ENCODE results near the gene TSPAN11. TPM values are rescaled to one million over a fixed set of nuclear protein-coding genes. Genes with fewer than 3 reads are reported as not detected.

TSPAN11 gene, protein sequence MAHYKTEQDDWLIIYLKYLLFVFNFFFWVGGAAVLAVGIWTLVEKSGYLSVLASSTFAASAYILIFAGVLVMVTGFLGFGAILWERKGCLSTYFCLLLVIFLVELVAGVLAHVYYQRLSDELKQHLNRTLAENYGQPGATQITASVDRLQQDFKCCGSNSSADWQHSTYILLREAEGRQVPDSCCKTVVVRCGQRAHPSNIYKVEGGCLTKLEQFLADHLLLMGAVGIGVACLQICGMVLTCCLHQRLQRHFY
- 0.65 TPM in 1 of 2 replicates, not detected in the other for total RNA-seq

DNA sequence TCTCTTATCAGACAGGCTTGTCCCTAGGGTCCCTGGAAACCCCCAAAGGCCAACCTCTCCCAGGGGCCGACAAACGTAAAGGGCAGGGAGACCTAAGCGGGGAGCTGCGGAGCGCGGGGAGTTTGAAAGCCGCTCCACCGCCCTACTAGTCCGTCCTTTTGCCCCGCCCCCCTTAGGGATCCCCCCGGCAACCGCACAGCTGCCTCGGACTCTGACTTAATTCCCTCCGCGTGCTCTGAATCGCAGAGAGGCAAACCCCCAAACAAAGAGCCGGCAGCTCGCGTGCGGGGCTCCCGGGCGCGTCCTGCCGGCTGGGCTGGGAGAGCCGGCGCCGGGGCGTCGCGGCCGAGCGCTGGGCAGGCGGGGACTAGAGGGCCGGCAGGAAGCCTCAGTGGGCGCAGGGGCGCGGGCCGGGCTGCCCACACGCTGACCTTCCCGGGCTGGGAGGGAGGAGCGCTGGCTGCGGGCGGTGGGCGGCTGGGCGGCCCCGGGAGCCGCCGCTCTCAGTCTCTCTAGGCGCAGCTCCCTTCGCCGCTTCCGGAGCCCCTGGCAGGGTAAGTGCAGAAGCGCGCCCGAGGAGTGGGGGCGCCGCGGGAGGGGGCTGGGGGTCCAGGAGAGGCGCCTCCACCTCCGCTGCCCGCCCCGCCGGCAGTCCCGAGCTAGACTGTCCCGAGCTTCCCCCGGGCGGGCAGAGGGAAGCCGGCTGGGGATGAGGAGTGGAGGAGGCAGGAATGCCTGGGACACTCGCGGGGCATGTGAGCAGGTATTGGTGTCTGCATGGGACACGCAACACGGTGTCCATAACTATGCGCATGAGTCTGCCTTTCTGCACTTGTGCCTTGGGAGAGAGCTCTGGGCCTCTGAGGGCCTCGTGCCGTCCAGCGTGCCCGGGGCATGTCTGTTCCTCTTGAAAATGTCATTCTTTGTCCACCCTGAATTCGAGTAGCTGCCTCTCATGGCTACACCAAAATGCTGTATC is at the start of gene TSPAN11:
Gene TSPAN11 (plus strand): TSS at position 506 of the 979 bp plus-strand sequence. CDS start 27,244 bp downstream, outside the sequence.

Other genes with a start within 250 kb of the TSPAN11 start
- 28.3 and 37.8 TPM in 2 replicates for gene IPO8, start 230.9 kb upstream of the TSPAN11 start, total RNA-seq
- 24.7 and 32.4 TPM in 2 replicates for gene CAPRIN2, start 171.8 kb upstream of the TSPAN11 start, total RNA-seq
- 9.7 and 30.4 TPM in 2 replicates for gene DDX11, start 147.1 kb downstream of the TSPAN11 start, total RNA-seq

Data from epithelial cell of umbilical artery (primary cell).